ENCODE results near the gene SLC3A2.

Gene SLC3A2

DNA sequence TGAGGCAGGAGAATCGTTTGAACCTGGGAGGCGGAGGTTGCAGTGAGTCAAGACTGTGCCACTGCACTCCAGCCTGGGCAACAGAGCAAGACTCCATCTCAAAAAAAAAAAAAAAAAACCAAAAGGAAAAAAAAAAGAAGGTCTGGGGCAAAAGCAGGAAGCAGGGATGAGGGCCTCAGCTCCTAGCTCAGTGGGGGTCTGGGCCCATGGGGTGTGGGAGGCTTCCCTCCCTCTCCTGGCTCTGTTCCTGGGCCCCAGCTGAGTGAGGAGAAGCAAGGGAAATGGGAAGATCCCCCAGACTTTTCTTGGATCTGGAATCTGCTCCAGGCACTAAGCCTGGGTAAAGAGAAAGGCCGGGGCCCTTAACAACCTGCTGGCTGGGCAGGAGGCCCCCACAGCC, 31.6 kb downstream of the SLC3A2 start:
- DNase-seq = no peak

DNA sequence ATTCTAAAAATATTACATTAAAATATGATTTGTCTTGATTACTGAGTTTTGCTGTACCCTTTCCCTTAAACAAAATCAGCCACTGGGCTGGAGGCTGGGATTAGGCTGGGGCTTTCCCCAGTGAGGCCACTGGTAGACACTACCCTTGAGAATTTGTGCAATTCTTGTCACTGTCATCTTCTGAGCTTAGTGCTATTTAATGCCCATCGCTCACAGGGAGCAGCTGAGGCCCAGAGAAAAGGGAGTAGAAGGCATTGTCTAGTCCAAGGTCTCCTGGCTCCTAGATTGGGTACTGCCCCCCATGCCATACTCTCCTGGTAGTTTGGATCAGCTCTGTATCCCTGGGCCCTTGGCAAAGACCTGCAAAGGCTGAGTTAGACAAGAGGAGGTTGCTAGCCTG, 33.7 kb downstream of the SLC3A2 start:
- no peak for DNase-seq

DNA sequence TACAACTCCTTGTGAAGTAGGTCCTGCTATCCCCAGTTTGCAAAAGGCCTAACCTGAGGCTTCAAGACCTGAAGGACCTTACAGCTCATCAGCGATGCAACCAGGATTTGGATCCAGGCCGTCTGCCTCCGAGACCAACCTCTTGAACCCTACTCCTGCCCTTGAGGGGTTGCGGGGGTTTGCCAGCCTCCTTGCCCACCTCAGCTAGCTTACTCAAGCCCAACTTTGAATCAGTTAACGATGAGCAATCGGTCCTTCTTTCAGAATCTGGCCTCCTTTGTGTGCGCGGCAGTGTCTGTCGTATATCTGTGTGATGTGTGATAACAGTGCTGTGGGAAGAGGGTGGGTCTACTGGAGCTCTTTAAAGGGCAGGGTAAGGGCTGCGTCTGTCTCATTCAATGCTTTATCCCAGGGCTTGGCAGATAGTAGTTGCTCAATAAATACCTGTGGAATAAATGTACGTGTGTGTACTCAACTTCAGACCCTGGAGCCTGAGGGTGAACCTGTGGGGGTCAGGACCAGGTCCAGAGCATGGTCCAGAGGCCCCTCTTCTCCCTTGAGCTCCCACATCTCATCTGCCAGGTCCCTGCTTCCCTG, 37.3 kb downstream of the SLC3A2 start:
- DNase-seq = no peak

DNA sequence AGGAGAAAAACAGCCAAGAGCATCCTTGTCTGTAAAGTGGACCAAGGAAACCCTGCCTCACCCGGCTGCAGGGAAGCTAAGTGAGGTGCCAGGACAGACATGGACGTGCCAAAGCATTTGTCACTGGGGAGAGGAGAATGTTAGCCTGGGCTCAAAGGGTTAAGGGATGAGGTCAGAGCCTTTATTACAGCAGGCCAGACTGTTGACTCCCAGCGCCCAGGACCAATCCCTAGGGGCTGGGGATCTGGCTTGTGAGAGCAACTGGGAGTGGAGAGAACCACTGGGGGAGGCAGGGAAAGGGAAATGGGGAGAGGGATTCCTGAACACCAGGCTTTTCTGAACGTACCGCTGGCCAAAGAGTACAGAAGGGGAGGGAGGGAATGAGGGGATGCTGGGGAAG, 37.8 kb downstream of the SLC3A2 start:
- DNase-seq = no peak

DNA sequence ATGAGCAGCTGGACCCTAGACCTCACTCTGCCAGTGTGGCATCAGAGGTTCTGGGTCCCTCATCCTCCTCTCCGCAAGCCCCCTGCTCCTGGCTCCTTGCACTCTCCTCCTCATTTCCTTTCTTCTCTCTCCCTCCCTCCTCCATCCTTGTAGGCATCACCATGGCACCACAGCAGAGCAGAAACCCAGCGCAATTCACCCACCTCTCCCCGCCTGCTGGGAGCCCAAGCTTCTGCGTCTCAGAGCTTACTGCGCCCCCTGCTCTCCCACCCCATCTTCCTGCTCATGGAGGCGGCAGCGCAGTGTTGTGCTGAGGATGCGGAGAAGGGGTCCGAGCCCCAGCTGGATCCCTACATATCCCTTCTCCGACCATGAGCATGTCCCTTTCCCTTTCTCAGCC, 38.8 kb downstream of the SLC3A2 start:
- no peak for DNase-seq

DNA sequence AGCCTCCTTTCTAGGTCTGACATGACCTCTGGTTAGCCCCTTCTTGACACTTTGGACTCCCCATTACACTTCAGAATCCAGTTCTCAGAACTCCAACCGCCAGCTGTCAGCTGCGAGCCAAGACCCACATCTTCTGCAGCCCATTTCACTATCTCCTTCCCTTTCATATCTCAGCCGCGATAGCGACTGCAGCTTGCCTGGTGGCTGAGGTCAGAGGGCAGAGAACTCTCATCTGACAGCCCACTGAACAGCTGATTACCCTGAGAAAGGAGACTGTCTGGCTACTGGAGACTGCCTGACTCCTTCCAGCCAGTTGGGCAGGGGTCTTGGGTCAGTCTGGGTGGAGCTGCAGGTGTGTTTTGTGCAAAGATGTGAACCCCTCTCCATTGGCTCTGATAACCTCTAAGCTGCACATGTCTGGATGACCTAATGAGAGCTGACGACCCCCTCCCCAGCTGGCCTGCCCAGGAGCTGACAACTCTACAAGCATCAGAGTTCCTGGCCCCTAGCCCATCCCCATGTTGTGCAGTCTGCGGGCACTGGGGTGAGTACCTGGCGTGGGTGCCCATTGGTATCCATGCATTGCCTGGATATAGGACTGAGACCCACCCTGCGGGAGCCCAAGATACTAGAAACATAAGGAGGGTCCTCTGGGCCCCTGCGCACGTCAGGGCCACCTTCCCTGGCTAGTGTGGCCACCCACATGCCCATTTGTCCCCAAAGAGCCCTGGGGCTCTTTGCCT, 39.4 kb downstream of the SLC3A2 start:
- DNase-seq = no peak

DNA sequence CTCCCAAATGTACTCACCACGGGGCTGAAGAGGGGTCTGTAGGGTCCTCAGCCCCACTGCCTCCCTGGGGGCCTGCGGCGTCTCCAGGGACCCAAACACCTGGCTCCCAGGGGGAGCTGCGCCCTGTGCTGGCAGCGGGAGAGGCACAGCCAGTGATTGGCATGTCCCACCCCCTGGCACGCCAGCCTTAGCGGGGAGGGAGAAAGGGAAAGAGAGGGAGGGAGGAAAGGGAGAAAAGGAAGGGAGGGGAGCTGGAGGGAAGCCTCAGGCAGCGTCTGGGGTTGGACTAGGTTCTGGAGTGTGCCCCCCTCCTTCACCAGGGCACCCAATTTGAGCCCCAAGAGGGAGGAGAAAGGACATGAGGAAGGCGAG, 40.5 kb downstream of the SLC3A2 start, which contains the start of gene CHRM1:
Gene CHRM1, minus strand, starts transcription at position 163 of the 372 bp plus-strand sequence. CDS start 10,263 bp downstream, outside the sequence.
- no peak for DNase-seq

DNA sequence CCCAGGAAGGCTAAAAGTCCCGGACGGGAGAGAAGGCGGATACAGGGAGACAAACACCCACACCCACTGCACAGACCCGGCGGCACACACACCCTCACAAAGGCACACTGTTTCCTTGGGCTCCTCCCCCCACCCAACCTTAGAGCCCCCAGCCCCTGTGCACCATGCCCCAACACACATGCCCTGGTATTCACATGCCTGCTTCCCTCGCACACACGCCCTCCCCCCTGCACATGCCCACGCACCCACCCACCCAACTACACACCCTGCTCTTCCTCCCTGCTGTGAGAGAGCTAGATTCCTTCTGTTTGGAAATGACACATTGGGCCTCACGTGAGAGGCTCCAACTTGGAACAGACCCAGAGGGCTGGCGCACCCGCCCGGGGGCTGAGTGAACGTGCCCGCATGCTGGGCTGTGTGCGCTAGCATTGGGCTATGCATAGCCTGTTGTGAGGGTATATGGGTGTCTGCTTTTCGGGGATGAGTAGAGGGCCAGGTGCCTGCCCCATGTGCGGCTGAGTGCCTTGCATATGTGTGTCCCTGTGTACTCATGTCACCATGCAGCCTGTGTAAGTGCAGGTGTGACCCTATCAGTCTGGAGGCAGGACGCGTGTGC, 41.0 kb downstream of the SLC3A2 start:
- DNase-seq = peak; percentile 57

DNA sequence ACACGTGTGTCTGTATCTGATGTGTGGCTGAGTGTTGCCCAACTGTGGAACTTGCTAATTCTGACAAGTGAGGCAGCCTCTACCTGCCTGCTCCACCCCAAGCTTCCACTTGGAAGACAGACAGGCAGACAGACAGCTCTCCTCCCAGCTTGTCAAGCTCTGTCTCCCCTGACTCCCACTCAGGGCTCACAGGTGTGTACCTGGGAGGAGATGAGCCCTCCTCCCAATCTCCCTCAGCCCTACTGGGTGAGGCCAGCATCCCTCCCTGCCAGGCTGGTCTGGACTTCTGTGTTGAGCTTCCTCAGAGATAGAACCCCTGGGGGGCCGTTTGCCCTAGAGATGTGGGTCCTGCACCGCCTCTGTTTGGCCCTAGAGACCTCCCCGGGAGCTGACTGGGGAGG, 41.5 kb downstream of the SLC3A2 start:
- no peak for DNase-seq

DNA sequence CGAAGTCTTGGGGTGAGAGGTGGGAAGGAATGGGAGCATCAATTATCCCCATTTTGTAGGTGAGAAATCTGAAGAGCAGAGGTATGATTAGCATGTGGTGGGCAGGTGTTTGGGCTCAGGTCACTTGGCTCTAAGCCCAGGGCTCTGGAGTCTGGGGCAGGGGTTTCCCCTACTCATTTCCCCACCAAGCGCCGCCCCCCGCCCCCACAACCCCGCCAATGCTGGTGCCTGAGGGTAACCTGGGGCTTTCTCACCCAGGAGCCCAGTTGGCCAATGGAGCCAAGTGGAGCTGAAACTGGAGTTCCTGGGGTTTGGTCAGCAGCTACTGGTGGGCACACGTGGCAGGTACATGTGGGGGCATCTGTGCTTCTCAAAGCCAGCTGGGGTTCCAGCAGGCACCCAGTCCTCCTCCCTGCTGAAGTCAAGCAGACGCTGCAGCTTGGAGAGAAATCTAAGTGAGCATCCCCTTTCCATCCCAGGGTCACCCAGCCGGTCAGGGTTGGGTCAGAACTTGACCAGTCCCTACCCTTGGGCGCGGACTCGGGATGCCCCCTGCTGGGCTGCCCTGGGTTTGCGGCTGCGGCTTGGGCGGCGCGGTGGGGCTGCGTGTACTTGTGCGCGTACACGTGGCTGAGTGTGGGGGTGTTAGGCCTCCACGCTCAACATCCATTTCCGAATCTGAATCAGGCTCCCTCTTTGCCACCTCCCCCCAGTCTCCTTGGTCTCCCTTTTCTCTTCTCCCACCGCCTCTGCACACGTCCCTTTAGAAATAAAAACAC, 42.1 kb downstream of the SLC3A2 start:
- DNase-seq = no peak

DNA sequence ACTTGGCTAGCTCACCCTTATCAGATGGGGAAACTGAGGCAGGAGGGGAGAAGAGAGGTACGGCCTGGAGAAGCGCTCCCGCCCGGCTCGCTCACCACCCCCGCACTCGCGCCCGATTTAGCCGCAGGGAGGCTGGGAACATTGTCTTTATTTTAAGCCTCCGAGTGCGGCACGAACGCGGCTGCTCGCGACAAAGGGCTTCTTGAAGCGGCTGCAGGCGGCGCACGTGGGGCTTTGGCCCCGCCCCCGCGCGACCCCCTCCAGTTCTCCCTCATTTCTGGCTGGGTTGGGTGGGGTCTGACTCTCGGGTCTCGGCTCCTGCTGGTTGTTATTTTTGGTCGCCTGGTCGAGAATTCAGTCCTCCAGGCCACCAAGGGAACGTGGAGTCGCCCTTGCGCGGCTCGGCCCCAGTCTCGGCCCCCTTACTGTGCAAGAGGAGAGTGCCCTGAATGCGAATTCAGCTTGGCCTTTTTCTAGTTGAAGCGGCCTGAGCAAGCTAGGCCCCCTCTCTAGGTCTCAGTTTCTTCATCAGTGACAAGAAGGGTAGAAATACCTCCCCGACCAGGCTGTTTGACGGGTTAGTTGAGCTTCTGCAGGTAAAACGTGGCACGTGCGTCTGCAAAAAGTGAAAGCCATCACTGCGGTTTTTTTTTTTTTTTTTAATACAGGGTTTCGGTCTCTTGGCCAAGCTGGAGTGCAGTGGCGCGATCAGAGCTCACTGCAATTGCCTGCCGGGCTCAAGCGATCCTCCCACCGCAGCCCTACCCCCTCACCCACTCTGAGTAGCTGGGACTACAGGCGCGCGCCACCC, 43.1 kb downstream of the SLC3A2 start:
- DNase-seq = peak; percentile 33

DNA sequence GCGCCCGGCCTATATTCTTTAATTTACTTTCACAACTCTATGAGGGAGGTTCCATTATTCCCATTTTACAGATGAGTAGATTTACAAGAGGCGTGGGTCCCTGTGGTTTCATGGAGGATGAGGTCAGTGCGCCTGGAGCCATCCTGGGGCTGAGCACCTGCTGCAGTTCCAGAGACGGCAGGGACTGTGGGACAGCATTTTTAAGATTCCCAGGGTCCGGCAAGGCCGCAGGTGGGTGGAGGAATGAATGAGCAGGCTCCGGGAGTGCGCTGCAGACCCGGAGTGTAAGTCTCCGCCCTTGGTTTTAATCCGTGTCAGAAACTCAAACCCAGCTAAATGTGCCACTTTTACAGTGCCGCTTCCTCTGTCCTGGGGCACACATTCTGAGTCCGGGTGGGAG, 44.6 kb downstream of the SLC3A2 start:
- no peak for DNase-seq

DNA sequence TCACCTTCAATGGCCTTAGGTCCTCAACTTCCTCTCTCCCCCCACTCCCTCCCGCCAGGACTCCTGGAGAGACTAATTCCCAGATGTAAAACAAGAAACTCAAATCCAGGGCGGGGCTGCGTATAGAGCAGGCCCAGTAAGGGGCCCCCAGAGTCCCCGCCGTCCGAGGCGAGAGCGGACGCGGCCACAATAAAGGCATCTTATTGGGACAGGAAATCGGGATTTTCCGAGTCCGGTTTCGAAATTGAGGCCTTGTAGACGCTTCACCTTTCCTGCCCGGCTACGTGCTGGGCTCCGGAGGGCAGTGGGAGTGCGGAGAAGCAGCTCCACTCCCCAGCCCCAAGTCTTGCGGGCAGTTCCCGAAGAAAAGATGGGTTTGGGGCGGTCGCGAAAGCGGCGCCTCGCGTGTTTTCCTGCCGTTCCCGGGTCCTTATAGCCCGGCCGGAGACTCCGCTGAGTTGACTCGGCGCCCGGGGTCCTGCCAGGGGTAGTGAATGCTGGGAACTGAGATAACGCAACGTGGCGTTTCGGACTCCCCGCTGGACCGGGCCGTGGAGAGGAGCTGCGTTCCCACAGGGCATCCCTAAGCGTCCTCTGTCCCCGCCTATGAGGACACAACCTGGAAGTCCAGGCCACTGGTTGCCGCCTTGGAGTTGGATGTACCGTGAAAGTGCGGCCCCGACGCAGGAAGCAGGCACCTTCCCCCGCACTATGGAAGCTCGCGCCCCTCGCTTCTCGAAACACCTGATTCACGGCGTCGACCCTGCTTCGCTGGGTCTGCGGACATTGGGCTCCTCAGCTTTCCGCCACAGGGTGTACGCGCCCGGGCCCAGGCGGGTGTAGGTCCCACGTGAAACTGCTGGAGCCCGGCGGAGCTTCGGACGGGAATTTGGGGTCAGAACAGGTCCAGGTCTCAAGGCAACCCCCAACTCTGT, 45.3 kb downstream of the SLC3A2 start:
- no peak for DNase-seq

DNA sequence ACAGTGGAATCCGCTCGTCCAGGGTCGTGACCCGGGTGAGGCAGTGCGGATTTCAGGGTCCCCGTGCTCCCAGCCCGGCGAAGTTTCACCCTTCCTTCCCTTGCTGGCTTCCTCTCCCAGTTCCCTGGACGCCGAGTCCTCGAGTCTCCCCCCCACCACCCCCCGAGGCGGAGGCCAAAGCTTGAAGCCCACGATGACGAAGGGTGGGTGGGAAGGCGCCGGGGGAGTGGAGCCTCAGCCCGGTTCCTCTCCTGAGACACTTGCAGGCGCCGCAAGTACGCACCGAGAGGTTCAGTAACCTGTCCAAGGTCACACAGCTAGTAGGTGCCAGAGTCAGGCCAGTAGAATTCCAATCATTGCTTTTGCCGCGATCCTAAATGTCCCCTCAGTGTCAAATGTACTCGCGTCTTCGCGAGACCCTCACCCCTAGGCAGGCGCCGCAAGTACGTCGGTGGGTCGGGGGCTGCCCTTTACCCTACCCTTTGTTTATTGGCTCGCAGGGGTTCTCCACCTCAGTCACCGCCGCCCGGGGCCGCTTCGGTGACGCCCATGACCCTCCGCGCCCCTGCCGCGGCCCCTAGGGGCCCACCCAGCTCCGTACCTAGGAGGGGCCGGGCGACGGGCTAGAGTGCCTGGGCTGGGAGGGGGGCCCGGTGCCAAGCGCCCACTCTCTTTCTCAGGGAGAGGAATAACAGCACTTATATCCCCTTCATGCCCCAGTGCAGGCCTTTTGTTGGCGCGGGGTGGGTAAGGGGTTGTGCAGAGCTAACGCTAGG, 46.2 kb downstream of the SLC3A2 start:
- DNase-seq = no peak

DNA sequence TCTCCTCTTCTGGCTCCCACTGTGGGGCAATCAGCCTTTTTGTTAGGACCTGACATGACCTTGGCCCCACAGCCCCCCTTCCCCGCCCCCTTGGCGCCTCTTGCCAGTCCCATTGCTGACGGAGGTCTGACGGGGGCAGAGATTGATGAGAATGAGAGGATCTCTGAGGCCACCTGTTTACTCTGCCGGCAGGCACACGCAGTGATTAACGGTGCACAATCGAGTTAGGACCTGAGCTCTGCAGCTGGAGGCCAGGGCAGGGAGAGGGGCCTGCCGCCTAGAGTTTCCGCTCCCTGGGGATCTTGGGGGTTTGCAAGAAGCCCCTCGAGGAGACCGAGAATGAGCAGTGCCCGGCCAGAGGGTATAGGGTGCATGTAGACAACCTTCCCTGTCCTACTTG, 47.3 kb downstream of the SLC3A2 start:
- DNase-seq = no peak

DNA sequence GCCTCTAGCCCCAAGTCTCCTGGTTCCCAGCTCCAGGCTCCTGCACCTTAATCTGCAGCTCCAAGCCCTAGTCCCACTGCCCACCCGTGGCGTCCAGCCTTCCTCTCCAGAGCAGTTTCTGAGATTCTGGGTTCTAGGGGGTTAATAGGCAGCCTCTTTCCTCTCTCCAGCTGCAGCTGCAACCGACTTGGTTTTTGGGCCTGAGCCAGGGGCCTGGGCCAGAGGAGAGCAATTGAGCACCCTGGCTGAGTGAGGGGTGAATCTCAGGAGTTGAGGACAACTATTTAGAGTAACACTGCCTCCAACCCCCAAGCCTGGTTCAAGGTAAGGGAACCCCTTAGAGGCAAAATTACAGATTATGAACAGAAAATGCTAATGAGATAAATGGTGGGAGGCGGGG, 49.5 kb downstream of the SLC3A2 start:
- peak; percentile 53 for DNase-seq

DNA sequence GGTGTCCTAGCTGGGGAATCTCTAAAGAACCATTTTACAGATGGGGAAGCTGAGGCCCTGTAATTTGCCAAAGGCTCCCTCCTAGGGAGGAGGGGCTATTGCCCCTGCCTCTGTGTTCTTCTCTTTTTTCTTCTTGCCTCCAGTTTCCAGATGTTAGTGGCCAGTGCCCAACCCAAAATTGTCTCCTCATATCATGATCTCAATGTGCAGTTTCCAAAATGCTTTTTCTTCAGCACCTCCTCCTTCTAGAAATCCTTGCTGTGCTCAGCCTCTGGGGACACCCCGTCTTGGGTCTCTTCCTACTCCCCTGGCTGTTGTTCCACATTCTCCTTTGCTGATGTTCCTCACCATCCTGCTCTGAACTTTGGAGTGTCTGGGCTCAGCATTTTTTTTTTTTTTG, 50.0 kb downstream of the SLC3A2 start:
- no peak for DNase-seq

DNA sequence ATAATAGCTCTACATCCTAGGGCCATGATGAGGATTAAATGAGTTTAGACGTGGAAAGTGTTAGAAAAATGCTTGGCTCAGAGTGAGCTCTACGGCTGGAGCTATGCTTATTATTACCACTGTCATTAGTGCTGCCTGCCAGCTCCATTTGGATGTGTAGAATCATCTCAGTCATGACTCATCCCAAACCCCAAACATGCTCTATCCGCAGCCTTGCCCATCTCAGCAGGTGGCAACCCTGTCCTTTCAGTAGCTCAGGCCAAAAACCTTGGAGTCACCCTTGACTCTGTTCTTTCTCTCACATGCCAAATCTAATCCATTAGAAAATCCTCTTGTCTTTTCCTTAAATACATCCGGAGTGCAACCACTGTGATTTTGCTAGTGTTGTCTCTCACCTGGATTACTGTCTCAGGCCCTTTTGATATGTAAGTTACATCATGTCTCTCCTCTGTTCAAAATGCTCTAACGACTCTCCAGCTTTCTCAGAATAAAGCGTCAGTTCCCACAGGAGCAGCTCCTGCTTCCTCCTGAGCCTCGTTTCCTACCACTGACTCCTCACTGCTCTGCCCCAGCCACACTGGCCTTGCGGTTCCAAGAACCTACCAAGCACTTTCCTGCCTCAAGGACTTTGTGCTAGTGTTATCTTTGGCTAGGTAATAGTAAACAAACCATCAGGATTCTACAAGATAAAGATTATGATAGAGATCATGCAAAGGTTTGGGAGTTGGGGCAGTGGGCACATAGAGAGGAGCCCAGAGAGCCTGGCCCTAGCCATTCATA, 51.0 kb downstream of the SLC3A2 start:
- peak; percentile 12 for DNase-seq

DNA sequence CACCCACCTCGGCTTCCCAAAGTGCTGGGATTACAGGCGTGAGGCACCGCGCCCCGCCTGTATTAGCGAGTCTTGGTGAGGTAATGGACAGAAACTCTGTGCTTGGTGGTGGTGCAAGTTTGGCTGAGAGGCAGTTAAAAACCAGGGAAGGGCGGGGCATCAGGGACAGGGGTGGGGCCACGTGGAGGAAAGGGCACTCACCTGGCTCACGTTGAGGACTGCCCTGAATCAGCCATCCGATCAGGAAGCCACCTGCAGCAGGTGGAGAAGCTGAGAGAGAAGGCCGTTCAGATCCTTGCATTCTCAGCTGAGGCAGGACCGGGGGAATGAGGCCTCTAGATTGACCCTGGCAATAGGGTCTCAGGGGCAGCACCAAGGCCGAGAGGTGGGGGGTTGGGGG, 52.6 kb downstream of the SLC3A2 start:
- no peak for DNase-seq
